Ascending aorta (tissue), 2 donors: ENCODE data around the gene ECM2. TPM values are rescaled to one million over a fixed set of nuclear protein-coding genes. Genes with fewer than 3 reads are reported as not detected.

Experiments
- DNase-seq, 2 donors: peaks; one replicate each; pipeline ENCODE4 v3.0.0-alpha.2; 2019; ENCODE audit warnings: low spot score in 2 of 2
- H3K27ac ChIP-seq, 2 donors: fragments of 200-600 bp; sonication (generic); one replicate each; pipeline ENCODE4 v1.5.1; 2016 to 2017; ENCODE audit warnings: mild to moderate bottlenecking in 1 of 2
- H3K27me3 ChIP-seq: fragments of 200-600 bp; sonication (generic); one replicate; pipeline ENCODE4 v1.5.1; 2017
- H3K36me3 ChIP-seq, 2 donors: fragments of 200-600 bp; sonication (generic); one replicate each; pipeline ENCODE4 v1.5.1; 2016
- H3K4me1 ChIP-seq, 2 donors: fragments of 200-600 bp; sonication (generic); one replicate each; pipeline ENCODE4 v1.5.1; 2016 to 2017; ENCODE audit warnings: mild to moderate bottlenecking in 1 of 2
- H3K4me3 ChIP-seq, 2 donors: fragments of 200-600 bp; sonication (generic); one replicate each; pipeline ENCODE4 v1.5.1; 2016 to 2017; ENCODE audit warnings: mild to moderate bottlenecking in 1 of 2
- H3K9me3 ChIP-seq, 2 donors: fragments of 200-600 bp; sonication (generic); one replicate each; pipeline ENCODE4 v1.5.1; 2016
- CTCF ChIP-seq, 3 experiments: fragments of 200-600 bp in 2 of 3; fragments of 450-650 bp in 1 of 3; sonication (generic) in 2 of 3; IDR thresholded peaks; one replicate each; pipeline ENCODE4 v1.5.1; 2016 to 2019; ENCODE audit warnings: antibody characterized with exemption in 3 of 3, mild to moderate bottlenecking in 1 of 3, moderate library complexity in 1 of 3
- intact Hi-C: fragments of 100-400 bp; cut with DNase I; formaldehyde crosslinking; loops from one replicate; pipeline ENCODE4 v1.15.1; 2023
- total RNA-seq: library from RNA; depleted of rRNA; stranded (reverse); fragments of >200 nt; gene quantifications from one replicate; pipeline ENCODE4 v1.1.0, GENCODE V29; 2016

ECM2 gene
- total RNA-seq, 1 donor from 2014 or later: 20.1 TPM

DNA sequence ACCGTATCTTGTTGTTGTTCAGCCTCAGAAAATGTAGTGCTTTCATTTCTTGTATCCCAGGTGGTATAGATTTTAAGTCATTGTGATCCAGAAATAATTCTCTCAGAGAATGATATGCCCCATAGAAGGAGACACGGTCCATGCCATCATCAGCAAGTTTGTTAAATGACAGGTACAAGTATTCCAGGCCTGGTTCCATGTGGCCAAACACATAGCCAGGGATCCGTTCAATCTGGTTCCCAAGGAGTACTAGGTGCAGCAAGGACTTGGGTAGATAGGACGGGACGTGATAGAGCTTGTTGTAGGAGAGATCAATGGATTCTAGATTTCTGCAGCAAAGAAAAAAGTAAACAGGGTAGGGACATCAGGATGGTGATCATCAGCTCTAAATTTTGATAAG lies 35.1 kb downstream of the ECM2 start:
- H3K4me3 ChIP-seq: no peak overlapping the region
- no peaks in the 10 kb centered on the region for H3K36me3 ChIP-seq
- intact Hi-C loops: loop anchor here (2.0 kb wide), 1 partner anchor 20 kb away; no protein-coding TSS in a partner anchor
- peaks cover 17 to 29% of the 10 kb centered on the region in 2 donors for H3K4me1 ChIP-seq
- H3K9me3 ChIP-seq: no peaks in the 10 kb centered on the region
- TF ChIP-seq CTCF (IDR thresholded peaks at IDR 0.05): no peak
- H3K27ac ChIP-seq: peak overlapping the region; percentile 60 to 76
- no peak for DNase-seq
- H3K27me3 ChIP-seq: no peaks in the 10 kb centered on the region

- H3K27ac ChIP-seq: peak overlapping the region; percentile 60 to 76
- no peak for TF ChIP-seq CTCF (IDR thresholded peaks at IDR 0.05)
- H3K27me3 ChIP-seq: no peaks in the 10 kb centered on the region
- no peak for DNase-seq
- peaks cover 14 to 19% of the 10 kb centered on the region in 2 donors for H3K4me1 ChIP-seq
- no peaks in the 10 kb centered on the region for H3K9me3 ChIP-seq
- no peak overlapping the region for H3K4me3 ChIP-seq
- no peaks in the 10 kb centered on the region for H3K36me3 ChIP-seq
- intact Hi-C loops: loop anchor here (2.0 kb wide), 1 partner anchor 19 kb away; no protein-coding TSS in a partner anchor
Measured at GRCh38 chr9:92499701-92500100, 36.1 kb downstream of the ECM2 start.

DNA sequence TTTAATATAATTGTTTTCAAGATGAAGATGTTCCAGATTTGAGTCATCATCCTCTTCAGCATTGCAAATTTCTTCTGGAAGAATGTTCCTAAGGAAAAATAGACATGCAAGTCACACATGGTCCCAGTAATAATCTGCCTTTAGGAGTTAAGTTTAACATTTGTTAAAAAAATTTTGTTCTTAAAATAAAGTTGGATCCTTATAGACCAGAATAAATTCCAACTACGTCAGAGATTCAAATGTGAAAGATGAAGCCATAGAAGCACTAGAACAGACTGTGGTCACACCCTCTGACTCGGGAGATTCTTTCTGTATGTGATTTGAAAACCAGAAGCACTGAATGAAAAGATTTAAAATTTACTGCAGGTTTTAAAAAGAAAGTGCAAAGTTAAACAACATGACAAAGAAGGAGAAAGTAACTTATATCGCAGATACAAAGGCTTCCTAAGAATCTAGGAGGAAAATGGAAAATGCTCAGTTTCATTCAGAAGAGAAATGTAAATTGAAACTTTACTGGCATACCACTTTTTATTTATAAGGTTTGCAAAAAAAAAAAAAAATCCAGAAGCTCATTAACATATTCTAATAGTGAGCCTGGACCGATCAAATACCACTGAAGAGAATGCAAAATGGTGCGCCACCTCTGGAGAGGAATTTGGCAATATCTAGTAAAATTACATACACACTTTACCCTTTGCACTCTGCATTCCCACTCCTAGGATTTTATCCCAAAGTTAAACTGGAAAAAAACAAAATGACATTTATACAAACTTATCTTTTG lies 39.2 kb downstream of the ECM2 start:
- Histone ChIP-seq H3K4me3 (no peak overlapping the region), H3K9me3 (no peaks in the 10 kb centered on the region), H3K4me1 (peaks cover 0 to 8% of the 10 kb centered on the region in 2 donors), H3K27ac (no peak overlapping the region), H3K27me3 (no peaks in the 10 kb centered on the region), H3K36me3 (peaks cover 0 to 8% of the 10 kb centered on the region in 2 donors)
- no peak for DNase-seq
- TF ChIP-seq CTCF (IDR thresholded peaks at IDR 0.05): no peak
- intact Hi-C loops: no loop called here

GRCh38 chr9:92494856-92495255 lies 40.9 kb downstream of the ECM2 start:
- Histone ChIP-seq H3K36me3 (peaks cover 0 to 8% of the 10 kb centered on the region in 2 donors), H3K4me3 (no peak overlapping the region), H3K27me3 (no peaks in the 10 kb centered on the region), H3K9me3 (no peaks in the 10 kb centered on the region), H3K27ac (no peak overlapping the region), H3K4me1 (peaks cover 3 to 14% of the 10 kb centered on the region in 2 donors)
- intact Hi-C loops: no loop called here
- DNase-seq: no peak
- no peak for TF ChIP-seq CTCF (IDR thresholded peaks at IDR 0.05)

DNA sequence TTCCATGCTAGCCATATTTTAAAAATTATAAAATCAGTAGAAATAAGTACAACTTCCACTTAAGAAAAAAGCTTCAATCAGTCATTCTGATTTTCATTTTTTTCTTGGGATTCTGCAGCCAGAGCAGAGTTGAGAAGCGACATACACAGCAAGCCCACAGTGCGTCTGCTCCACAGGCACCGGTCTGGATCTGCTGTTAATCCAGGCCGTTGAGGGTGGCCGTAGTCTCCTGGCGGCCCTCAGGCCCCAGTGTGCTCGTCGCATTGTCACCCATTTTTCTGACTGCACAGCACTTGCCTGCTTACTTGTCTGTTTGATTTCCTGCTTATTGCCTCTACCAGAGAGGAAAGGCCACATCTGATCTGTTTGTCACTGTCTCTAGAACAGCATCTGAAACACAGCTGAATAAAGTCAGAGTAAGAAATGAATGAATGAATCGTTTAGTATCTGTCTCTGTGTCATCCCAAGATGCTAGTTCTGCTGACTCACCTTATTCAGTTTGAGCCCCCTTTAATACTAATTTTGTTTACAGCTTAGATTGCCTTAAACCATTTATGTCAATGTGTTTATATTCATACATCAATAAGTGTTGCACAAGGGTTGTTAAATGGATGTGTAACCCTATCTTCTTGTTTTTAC lies 41.9 kb downstream of the ECM2 start:
- no peak for TF ChIP-seq CTCF (IDR thresholded peaks at IDR 0.05)
- peaks cover 9 to 24% of the 10 kb centered on the region in 2 donors for H3K4me1 ChIP-seq
- intact Hi-C loops: no loop called here

More for the DNA sequence above, 41.9 kb downstream of the ECM2 start:
- Histone ChIP-seq H3K36me3 (peaks cover 0 to 8% of the 10 kb centered on the region in 2 donors), H3K9me3 (no peaks in the 10 kb centered on the region), H3K27ac (no peak overlapping the region), H3K27me3 (no peaks in the 10 kb centered on the region), H3K4me3 (no peak overlapping the region)
- DNase-seq: no peak
